OCI-LY7 (cell line): Measurements from ENCODE around the gene C1orf105. TPM values are rescaled to one million over a fixed set of nuclear protein-coding genes. Genes with fewer than 3 reads are reported as not detected.

Experiments
- BruUV-seq: library from RNA; stranded (reverse); fragments of 400-500 nt; replicated peaks from 2 replicates; lab custom pipeline; 2021; lab: Mats Ljungman, UMichigan
- CTCF ChIA-PET: fragments of 300-600 bp; sonication (Branson Sonifier 250); formaldehyde crosslinking; loops from one replicate; lab custom pipeline; 2022; ENCODE audit warnings: antibody characterized with exemption; ENCODE audit not compliant: unreplicated experiment; lab: Charles Lee
- POLR2A ChIA-PET: fragments of 300-600 bp; sonication (Branson Sonifier 250); formaldehyde crosslinking; loops from one replicate; lab custom pipeline; 2022; ENCODE audit warnings: antibody characterized with exemption; lab: Charles Lee
- DNase-seq: peaks from one replicate; pipeline ENCODE4 v3.0.0-alpha.2; 2015; ENCODE audit warnings: low spot score
- H2AFZ ChIP-seq: fragments of 200-600 bp; sonication (generic), shearing (Covaris generic); 2 replicates; pipeline ENCODE4 v1.6.1; 2014; ENCODE audit warnings: mild to moderate bottlenecking, antibody characterized with exemption, low read length, moderate library complexity
- H3K27ac ChIP-seq: fragments of 200-600 bp; sonication (generic); 2 replicates; pipeline ENCODE4 v1.5.1; 2014; ENCODE audit warnings: mixed run types, low read depth, mild to moderate bottlenecking, moderate library complexity, low read length, inconsistent platforms; ENCODE audit not compliant: poor library complexity, severe bottlenecking
- H3K36me3 ChIP-seq: fragments of 200-600 bp; sonication (generic); 2 replicates; pipeline ENCODE4 v1.6.1; 2014; ENCODE audit warnings: mild to moderate bottlenecking, antibody characterized with exemption, low read length, moderate library complexity, mixed read lengths; ENCODE audit not compliant: insufficient read depth
- H3K4me1 ChIP-seq: fragments of 200-600 bp; sonication (generic); 2 replicates; pipeline ENCODE4 v1.5.1; 2014; ENCODE audit warnings: mild to moderate bottlenecking, low read length; ENCODE audit not compliant: insufficient read depth, poor library complexity, severe bottlenecking
- H3K4me2 ChIP-seq: fragments of 200-600 bp; sonication (generic); 2 replicates; pipeline ENCODE4 v1.6.1; 2014; ENCODE audit warnings: mild to moderate bottlenecking, low read length
- H3K4me3 ChIP-seq: fragments of 200-600 bp; sonication (generic); 2 replicates; pipeline ENCODE4 v1.5.1; 2014; ENCODE audit warnings: mild to moderate bottlenecking, low read depth, low read length; ENCODE audit not compliant: poor library complexity, severe bottlenecking
- H3K79me2 ChIP-seq: fragments of 200-600 bp; sonication (generic); 2 replicates; pipeline ENCODE4 v1.6.1; 2016; ENCODE audit warnings: low read depth, mild to moderate bottlenecking, low read length, moderate library complexity, mixed read lengths; ENCODE audit not compliant: insufficient read depth
- H3K9me2 ChIP-seq: fragments of 200-600 bp; sonication (generic); 2 replicates; pipeline ENCODE4 v1.6.1; 2016; ENCODE audit warnings: mild to moderate bottlenecking, low read length, mixed read lengths; ENCODE audit not compliant: insufficient read depth
- H3K9me3 ChIP-seq: fragments of 200-600 bp; sonication (generic); 2 replicates; pipeline ENCODE4 v1.6.1; 2014; ENCODE audit warnings: mild to moderate bottlenecking, mixed run types, low read length, mixed read lengths
- H4K20me1 ChIP-seq: fragments of 200-600 bp; sonication (generic); 2 replicates; pipeline ENCODE4 v1.6.1; 2014; ENCODE audit warnings: mild to moderate bottlenecking, antibody characterized with exemption, low read length, moderate library complexity, mixed read lengths; ENCODE audit not compliant: insufficient read depth
- CTCF ChIP-seq: fragments of 200-600 bp; sonication (generic); conservative IDR thresholded peaks from 2 replicates; pipeline ENCODE4 v1.5.1; 2014; ENCODE audit warnings: mild to moderate bottlenecking, antibody characterized with exemption, low read length, moderate library complexity, mixed read lengths
- EZH2phosphoT487 ChIP-seq: fragments of 200-600 bp; sonication (generic); IDR thresholded peaks from 2 replicates; pipeline ENCODE4 v1.6.1; 2018; ENCODE audit warnings: low read depth, borderline replicate concordance, mild to moderate bottlenecking, mixed run types, antibody characterized with exemption, low read length, moderate library complexity, mixed read lengths
- intact Hi-C: fragments of 100-400 bp; cut with micrococcal nuclease; formaldehyde crosslinking; loops from one replicate; pipeline ENCODE4 v1.10.0; 2022; ENCODE audit not compliant: unreplicated experiment
- total RNA-seq, 2 experiments: library from RNA; depleted of rRNA in 1 of 2; stranded (reverse); fragments of >200 nt in 1 of 2; shearing (Covaris generic) in 1 of 2; gene quantifications; 2 replicates each; pipeline ENCODE4 v1.2.3, GENCODE V29; 2014 to 2022

Gene C1orf105
- total RNA-seq, 2 experiments from 2014 or later: not detected

GRCh38 chr1:172397633-172398032, 22.9 kb upstream of the C1orf105 start:
- TF ChIP-seq EZH2phosphoT487: no peak
- TF ChIP-seq CTCF: no peak
- Histone ChIP-seq H3K4me1 (peaks cover 28% of the 10 kb centered on the region), H3K36me3 (no peaks in the 10 kb centered on the region), H3K4me3 (no peak overlapping the region), H3K9me2 (no peaks in the 10 kb centered on the region), H3K27ac (no peak overlapping the region), H4K20me1 (no peaks in the 10 kb centered on the region), H3K79me2 (no peaks in the 10 kb centered on the region), H3K4me2 (no peak overlapping the region), H2AFZ (peak overlapping the region; percentile 59; the same call in 1 of the 2 replicates), H3K9me3 (no peaks in the 10 kb centered on the region)
- CTCF ChIA-PET: no interaction called here
- POLR2A ChIA-PET: interaction anchor here (1.0 to 2.5 kb wide), 2 partner anchors 37 to 39 kb away, joined by 3 to 5 read pairs; no protein-coding TSS in a partner anchor
- BruUV-seq: no TSS peak
- intact Hi-C loops: loop anchor here (2.0 to 5.0 kb wide), 3 partner anchors 39 to 263 kb away; no protein-coding TSS in a partner anchor
- no peak for DNase-seq

GRCh38 chr1:172398193-172398592, 22.3 kb upstream of the C1orf105 start:
- no TSS peak for BruUV-seq
- ChIA-PET CTCF (interaction anchor here (0.6 to 0.7 kb wide), 2 partner anchors 128 to 228 kb away, joined by 3 read pairs; no protein-coding TSS in a partner anchor), POLR2A (interaction anchor here (2.5 kb wide), 1 partner anchor 38 kb away, joined by 5 read pairs; no protein-coding TSS in a partner anchor)
- Histone ChIP-seq H2AFZ (peak overlapping the region; percentile 82; the same call in 1 of the 2 replicates), H3K4me3 (no peak overlapping the region), H3K9me3 (no peaks in the 10 kb centered on the region), H3K4me2 (no peak overlapping the region), H4K20me1 (no peaks in the 10 kb centered on the region), H3K79me2 (no peaks in the 10 kb centered on the region), H3K4me1 (peaks cover 23% of the 10 kb centered on the region), H3K27ac (no peak overlapping the region), H3K9me2 (no peaks in the 10 kb centered on the region), H3K36me3 (no peaks in the 10 kb centered on the region)
- no peak for DNase-seq
- no peak for TF ChIP-seq CTCF
- TF ChIP-seq EZH2phosphoT487: no peak
- intact Hi-C loops: loop anchor here (2.0 to 5.0 kb wide), 3 partner anchors 39 to 263 kb away; no protein-coding TSS in a partner anchor
